Smooth muscle cell (in vitro differentiated cells): ENCODE data around the gene ALKBH4. TPM values are rescaled to one million over a fixed set of nuclear protein-coding genes. Genes with fewer than 3 reads are reported as not detected.
"Not testable (repeated sequence)": the region's sequence is repeated elsewhere in the genome, so short reads cannot be mapped to it uniquely, and the experiment has no call there.

ENCODE experiments used
- DNase-seq: peaks from one replicate; lab custom pipeline; 2025; ENCODE audit not compliant: unreplicated experiment; lab: John Stamatoyannopoulos, UW
- H2AFZ ChIP-seq: fragments of 200-600 bp; sonication (generic); 2 replicates; pipeline ENCODE4 v1.6.0; 2016; ENCODE audit warnings: antibody characterized with exemption, low read depth, mild to moderate bottlenecking
- H3F3A ChIP-seq: fragments of 200-600 bp; sonication (generic); 2 replicates; pipeline ENCODE4 v1.6.0; 2017; ENCODE audit warnings: antibody characterized with exemption, low read depth
- H3K27ac ChIP-seq: fragments of 200-600 bp; sonication (generic); 2 replicates; pipeline ENCODE4 v1.5.1; 2016; ENCODE audit warnings: low read depth, mild to moderate bottlenecking
- H3K27me3 ChIP-seq: fragments of 200-600 bp; sonication (generic); 2 replicates; pipeline ENCODE4 v1.6.1; 2016; ENCODE audit warnings: low read depth, mild to moderate bottlenecking
- H3K36me3 ChIP-seq: fragments of 200-600 bp; sonication (generic); 2 replicates; pipeline ENCODE4 v1.5.1; 2016; ENCODE audit warnings: low read depth
- H3K4me1 ChIP-seq: fragments of 200-600 bp; sonication (generic); 2 replicates; pipeline ENCODE4 v1.5.1; 2016; ENCODE audit warnings: low read depth
- H3K4me2 ChIP-seq: fragments of 200-600 bp; sonication (generic); 2 replicates; pipeline ENCODE4 v1.6.0; 2016; ENCODE audit warnings: mild to moderate bottlenecking
- H3K4me3 ChIP-seq: fragments of 200-600 bp; sonication (generic); 2 replicates; pipeline ENCODE4 v1.5.1; 2016; ENCODE audit warnings: mild to moderate bottlenecking
- H3K79me2 ChIP-seq: fragments of 200-600 bp; sonication (generic); 2 replicates; pipeline ENCODE4 v1.6.0; 2016; ENCODE audit warnings: low read depth, mild to moderate bottlenecking
- H3K9ac ChIP-seq: fragments of 200-600 bp; sonication (generic); 2 replicates; pipeline ENCODE4 v1.6.0; 2016; ENCODE audit warnings: low read depth
- H3K9me3 ChIP-seq: fragments of 200-600 bp; sonication (generic); replicated peaks from 2 replicates; pipeline ENCODE4 v1.5.1; 2016; ENCODE audit warnings: low read depth
- H4K20me1 ChIP-seq: fragments of 200-600 bp; sonication (generic); 2 replicates; pipeline ENCODE4 v1.6.0; 2016; ENCODE audit warnings: low read depth
- WGBS: methylation state at CpG from one replicate; pipeline ENCODE4 v1.1.7; 2016; ENCODE audit warnings: low lambda C conversion rate; 5-methylcytosine and 5-hydroxymethylcytosine counted together
- polyA plus RNA-seq: library from polyadenylated mRNA; unstranded; fragments of >200 nt; fragmentation: Nextera tagmentation; extraction: Ambion mirVana; gene quantifications from 2 replicates; pipeline ENCODE4 v1.2.1, GENCODE V29; 2016
- total RNA-seq: library from RNA; depleted of rRNA; stranded (reverse); fragments of >200 nt; gene quantifications from 2 replicates; pipeline ENCODE4 v1.2.3, GENCODE V29; 2014
- TF ChIP-seq, protein P1 (sequence below): fragments of 200-600 bp; sonication (generic); IDR thresholded peaks from 2 replicates; pipeline ENCODE4 v1.5.1; 2017; ENCODE audit warnings: borderline replicate concordance, mild to moderate bottlenecking, antibody characterized with exemption; ENCODE audit not compliant: insufficient read depth, poor library complexity, severe bottlenecking

Gene ALKBH4, protein sequence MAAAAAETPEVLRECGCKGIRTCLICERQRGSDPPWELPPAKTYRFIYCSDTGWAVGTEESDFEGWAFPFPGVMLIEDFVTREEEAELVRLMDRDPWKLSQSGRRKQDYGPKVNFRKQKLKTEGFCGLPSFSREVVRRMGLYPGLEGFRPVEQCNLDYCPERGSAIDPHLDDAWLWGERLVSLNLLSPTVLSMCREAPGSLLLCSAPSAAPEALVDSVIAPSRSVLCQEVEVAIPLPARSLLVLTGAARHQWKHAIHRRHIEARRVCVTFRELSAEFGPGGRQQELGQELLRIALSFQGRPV
- total RNA-seq (7.0 and 17.7 TPM in 2 replicates), polyA plus RNA-seq (15.7 and 16.0 TPM in 2 replicates)

DNA sequence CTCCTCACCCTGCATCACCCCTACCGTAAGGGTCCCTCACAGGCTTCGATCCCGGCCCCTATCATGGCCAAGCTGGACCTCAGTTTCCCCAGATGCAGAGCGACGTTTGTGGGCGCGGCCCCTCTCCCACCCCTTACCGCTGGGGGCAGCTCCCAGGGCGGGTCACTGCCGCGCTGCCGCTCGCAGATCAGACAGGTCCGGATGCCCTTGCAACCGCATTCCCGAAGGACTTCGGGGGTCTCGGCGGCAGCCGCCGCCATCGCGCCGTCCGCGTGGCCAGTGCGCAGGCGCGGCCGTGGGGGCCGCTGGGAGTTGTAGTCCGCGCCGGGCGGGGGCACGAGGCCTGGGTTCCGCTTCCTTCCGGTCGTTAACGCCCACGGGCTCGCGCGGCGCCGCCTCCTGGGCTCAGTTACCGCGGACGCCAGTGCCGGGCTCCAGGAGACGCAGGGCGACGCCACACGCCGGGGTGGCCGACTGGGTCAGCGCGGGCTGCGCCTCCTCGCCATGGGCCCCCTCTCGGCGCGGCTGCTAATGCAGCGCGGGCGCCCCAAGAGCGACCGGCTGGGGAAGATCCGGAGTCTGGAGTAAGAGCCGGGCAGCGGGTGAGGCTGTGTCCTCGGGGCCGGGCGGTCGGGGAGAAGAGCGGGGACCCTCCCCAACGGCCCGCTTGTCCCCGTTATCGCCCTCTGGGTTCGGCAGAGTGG, at the start of gene ALKBH4, which contains the start of gene LRWD1:
TSS of gene ALKBH4 (minus strand) at position 287 of the 704 bp plus-strand sequence. CDS start at position 260, 27 bp downstream.
TSS of gene LRWD1 (plus strand) at position 408 of the 704 bp plus-strand sequence. CDS start at position 505, 97 bp downstream.
- Histone ChIP-seq H3K27ac (no peak within 1 kb of the TSS), H4K20me1 (no peaks in the 10 kb centered on the region), H2AFZ (peak within 1 kb of the TSS; percentile 92), H3F3A (no peaks in the 10 kb centered on the region), H3K36me3 (no peaks in the 10 kb centered on the region), H3K4me2 (peak within 1 kb of the TSS; percentile 99), H3K9ac (peak within 1 kb of the TSS; percentile 90), H3K27me3 (no peaks in the 10 kb centered on the region), H3K4me3 (peak within 1 kb of the TSS; percentile 95), H3K79me2 (peaks cover 27% of the 10 kb centered on the region), H3K9me3 (no peaks in the 10 kb centered on the region), H3K4me1 (peaks cover 6% of the 10 kb centered on the region)
- TF ChIP-seq, protein P1, sequence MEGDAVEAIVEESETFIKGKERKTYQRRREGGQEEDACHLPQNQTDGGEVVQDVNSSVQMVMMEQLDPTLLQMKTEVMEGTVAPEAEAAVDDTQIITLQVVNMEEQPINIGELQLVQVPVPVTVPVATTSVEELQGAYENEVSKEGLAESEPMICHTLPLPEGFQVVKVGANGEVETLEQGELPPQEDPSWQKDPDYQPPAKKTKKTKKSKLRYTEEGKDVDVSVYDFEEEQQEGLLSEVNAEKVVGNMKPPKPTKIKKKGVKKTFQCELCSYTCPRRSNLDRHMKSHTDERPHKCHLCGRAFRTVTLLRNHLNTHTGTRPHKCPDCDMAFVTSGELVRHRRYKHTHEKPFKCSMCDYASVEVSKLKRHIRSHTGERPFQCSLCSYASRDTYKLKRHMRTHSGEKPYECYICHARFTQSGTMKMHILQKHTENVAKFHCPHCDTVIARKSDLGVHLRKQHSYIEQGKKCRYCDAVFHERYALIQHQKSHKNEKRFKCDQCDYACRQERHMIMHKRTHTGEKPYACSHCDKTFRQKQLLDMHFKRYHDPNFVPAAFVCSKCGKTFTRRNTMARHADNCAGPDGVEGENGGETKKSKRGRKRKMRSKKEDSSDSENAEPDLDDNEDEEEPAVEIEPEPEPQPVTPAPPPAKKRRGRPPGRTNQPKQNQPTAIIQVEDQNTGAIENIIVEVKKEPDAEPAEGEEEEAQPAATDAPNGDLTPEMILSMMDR = no peak
- peak; percentile 86 for DNase-seq
- under 1% methylated on average over 79 of the region's 81 CpGs for WGBS

DNA sequence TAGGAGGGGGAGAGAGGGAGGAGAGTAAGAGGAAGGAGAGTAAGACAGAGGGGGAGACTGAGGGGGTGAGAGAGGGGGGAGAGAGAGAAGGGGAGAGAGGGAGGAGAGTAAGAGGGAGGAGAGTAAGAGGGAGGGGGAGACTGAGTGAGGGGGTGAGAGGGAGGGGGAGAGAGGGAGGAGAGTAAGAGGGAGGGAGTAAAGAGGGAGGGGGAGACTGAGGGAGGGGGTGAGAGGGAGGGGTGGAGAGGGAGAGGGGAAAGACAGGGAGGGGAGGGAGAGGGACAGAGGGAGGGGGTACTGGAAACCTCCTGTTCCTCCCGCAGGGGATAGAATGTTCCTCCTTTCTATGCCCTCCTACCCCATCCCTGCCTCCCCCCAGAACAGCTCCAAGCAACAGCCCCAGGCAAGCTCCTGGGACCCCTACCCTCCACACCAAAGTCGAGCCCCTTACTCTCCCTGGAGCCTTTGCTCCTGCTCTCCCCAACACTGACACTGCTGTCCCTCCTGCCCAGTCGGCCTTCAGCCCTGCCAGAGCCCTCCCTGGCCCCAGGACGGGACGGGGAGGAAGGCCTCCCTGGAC, 48.1 kb upstream of the ALKBH4 start:
- not testable (repeated sequence) for H3K4me3 ChIP-seq, H2AFZ ChIP-seq, H3K9me3 ChIP-seq, H3K4me2 ChIP-seq, H3K79me2 ChIP-seq, H3K27me3 ChIP-seq, DNase-seq, H3K9ac ChIP-seq, H3K27ac ChIP-seq, H3K36me3 ChIP-seq, H3F3A ChIP-seq, H3K4me1 ChIP-seq, H4K20me1 ChIP-seq
- no CpG with 5 or more reads among the region's 5 CpGs for WGBS

DNA sequence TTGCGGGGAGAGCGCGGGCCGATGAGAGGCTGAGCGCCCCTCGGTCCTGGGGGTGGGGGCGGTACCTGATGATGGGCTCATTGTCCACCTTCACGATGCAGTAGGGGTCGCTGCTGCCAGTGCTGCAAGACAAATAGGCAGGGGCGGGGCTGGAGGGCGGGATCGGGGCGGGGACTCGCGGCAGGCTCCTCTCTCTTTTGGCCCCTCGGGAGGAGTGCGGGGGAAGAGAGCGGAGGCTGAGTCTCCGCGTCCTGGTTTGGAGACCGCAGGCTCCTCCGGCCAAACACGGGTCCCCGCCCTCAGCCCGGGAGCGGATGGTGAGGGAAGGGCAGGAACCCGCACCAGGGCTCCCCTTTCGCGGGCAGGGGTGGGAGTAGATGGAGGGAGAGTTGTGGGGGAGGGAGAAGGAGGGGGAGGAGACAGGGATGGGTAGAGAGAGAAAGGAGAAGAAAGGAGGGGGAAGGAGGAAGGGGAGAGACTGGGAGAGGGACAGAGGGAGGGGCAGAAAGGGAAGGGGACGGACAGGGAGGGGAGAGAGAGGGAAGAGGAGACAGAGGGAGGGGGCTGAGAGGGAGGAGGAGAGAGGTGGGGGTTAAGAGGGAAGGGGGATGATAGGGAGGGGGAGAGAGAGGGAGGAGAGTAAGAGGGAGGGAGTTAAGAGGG, 47.3 kb upstream of the ALKBH4 start:
- H4K20me1 ChIP-seq, H3K27me3 ChIP-seq, H3K4me1 ChIP-seq, H3K9me3 ChIP-seq, DNase-seq, H3K4me3 ChIP-seq, H3F3A ChIP-seq, H3K36me3 ChIP-seq, H3K9ac ChIP-seq, H3K4me2 ChIP-seq, H3K79me2 ChIP-seq, H3K27ac ChIP-seq, H2AFZ ChIP-seq: not testable (repeated sequence)
- WGBS = no CpG with 5 or more reads among the region's 30 CpGs

DNA sequence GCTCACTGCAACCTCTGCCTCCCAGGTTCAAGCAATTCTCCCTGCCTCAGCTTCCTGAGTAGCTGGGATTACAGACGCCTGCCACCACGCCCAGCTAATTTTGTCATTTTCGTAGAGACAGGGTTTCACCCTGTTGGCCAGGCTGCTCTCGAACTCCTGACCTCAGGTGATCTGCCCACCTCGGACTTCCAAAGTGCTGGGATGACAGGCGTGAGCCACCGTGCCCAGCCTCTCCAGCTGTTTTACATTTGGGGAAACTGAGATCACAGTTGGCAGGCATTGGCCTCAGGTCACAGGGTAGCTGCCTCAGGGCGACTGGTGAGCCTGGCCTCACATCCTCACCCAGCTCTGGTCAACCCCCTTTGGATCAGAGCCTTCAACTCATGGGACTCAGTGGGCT, 45.9 kb upstream of the ALKBH4 start:
- 86% methylated on average over 6 of the region's 8 CpGs for WGBS
- not testable (repeated sequence) for H3K27me3 ChIP-seq, H3K9me3 ChIP-seq, H3K4me1 ChIP-seq, DNase-seq, H4K20me1 ChIP-seq, H3K79me2 ChIP-seq, H3K9ac ChIP-seq, H3K4me3 ChIP-seq, H2AFZ ChIP-seq, H3K36me3 ChIP-seq, H3K4me2 ChIP-seq, H3K27ac ChIP-seq, H3F3A ChIP-seq

DNA sequence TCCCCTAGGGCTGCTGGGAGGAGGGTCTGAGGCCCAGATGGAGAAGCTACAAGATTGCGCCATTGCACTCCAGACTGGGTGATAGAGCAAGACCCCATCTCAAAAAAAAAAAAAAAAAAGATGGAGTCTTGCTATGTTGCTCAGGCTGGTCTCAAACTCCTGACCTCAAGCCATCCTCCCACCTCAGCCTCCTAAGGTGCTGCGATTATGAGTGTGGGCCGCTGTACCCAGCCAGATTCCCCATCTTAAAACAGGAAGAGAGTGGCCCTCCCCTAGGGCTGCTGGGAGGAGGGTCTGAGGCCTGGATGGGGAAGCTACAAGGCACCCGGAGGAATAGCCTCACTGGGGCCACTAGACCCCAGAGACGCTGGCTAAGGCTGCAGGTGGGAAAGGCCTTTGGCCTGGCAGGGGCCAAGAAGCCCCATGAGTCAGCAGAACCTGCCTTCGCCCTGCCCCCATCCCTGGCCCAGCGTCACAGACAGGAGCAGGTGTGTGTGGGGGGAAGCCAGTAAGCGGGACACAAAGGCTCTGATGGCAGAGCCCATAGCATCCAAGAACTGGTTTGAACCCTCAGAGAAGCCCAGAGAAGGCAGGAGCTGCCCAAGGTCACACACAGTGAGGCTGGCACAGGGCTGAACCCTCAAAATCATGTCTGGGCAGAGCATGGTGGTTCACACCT, 42.9 kb upstream of the ALKBH4 start:
- H3K9me3 ChIP-seq, H3K79me2 ChIP-seq, H3K4me3 ChIP-seq, H3K4me1 ChIP-seq, H2AFZ ChIP-seq, H3K27ac ChIP-seq, H3K4me2 ChIP-seq, DNase-seq, H4K20me1 ChIP-seq, H3F3A ChIP-seq, H3K36me3 ChIP-seq, H3K27me3 ChIP-seq, H3K9ac ChIP-seq: not testable (repeated sequence)
- 93% methylated on average over 3 of the region's 8 CpGs for WGBS

DNA sequence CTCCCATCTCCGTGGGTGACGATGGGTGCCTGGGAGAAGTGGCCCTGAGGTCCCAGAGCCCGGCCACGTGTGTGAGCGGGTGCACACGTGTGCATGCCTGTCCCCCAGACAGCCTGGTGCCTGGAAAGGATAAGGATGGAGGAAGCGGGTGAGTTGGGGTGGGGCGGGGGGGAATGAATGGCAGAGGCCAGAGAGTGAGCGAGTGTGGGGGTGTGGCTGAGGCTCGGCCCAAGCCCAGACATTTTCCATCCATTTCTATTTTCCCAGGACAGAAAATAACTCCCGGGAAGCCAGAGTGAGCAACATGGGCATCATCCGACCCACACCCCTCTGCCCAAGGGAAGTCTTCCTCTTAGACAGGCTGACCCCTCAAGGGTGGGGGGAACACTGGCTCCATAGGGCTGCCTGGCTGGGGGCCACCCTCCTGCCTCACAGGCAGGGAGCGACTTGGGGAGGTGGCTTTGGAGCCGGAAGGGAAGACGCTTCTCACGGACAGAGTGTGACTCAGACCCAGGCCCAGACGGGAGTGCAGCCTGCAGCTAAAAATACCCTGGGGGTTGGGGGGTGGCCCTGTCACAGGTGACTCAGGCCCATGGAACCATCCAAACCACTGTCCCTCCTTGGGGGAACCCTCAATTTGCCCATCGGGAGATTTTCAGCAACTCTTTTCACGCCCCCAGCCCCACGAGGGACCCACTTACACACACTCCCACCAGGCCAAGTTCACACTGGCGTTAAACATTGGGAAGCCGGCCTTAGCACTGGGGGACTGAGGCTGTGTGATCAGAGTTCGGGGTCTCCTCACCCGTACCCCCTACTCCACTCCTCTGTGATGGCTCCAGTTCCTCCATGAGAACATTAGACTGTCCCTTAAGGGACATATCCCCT, 40.9 kb upstream of the ALKBH4 start:
- not testable (repeated sequence) for H3K27me3 ChIP-seq, H3K9me3 ChIP-seq, H3K79me2 ChIP-seq, H3K4me3 ChIP-seq, H3F3A ChIP-seq, H4K20me1 ChIP-seq, DNase-seq, H2AFZ ChIP-seq, H3K36me3 ChIP-seq, H3K4me2 ChIP-seq, H3K4me1 ChIP-seq
- Histone ChIP-seq H3K27ac (peak overlapping the region; percentile 86), H3K9ac (peak overlapping the region; percentile 62)
- 59% methylated on average over 5 of the region's 24 CpGs for WGBS
